ENCODE measurements around the gene KCNK1. TPM values are rescaled to one million over a fixed set of nuclear protein-coding genes. Genes with fewer than 3 reads are reported as not detected.

Gene KCNK1
- total and polyA plus RNA-seq, 2 of the 13 experiments (the other 11 are each of a cell fraction or from before 2014, with no cell fraction given) = not detected

GRCh38 chr1:233673947-233674431 is 60.1 kb downstream of the KCNK1 start:
- in situ Hi-C loops (cut with HindIII; ENCODE audit: extremely low pct_ligation_motif_present, low pct_unique_long_range_greater_than_20kb) = no loop called here
- Histone ChIP-seq H3K4me3 (replicated peaks in 1 of 3; ENCODE audit: insufficient read depth in 1 of 3, low read depth in 2 of 3, low read length in 3 of 3) (no peak overlapping the region), H4K20me1 (ENCODE audit: insufficient read depth, low read length) (no peaks in the 10 kb centered on the region), H3K79me2 (ENCODE audit: insufficient read depth, low read length) (no peaks in the 10 kb centered on the region), H3K36me3 (replicated peaks in 1 of 2; ENCODE audit: control insufficient read depth in 1 of 2, insufficient read depth in 2 of 2, low read length in 2 of 2) (no peaks in the 10 kb centered on the region), H3K4me1 (ENCODE audit: insufficient read depth, low read length) (no peaks in the 10 kb centered on the region; the same call in 1 of the 2 replicates), H3K4me2 (ENCODE audit: low read depth, low read length) (no peak overlapping the region), H3K9me3 (ENCODE audit: low read length) (no peaks in the 10 kb centered on the region), H3K27me3 (ENCODE audit: control insufficient read depth in 1 of 2, insufficient read depth in 2 of 2, low read length in 2 of 2) (no peaks in the 10 kb centered on the region), H3K27ac (ENCODE audit: extremely low read length, insufficient read depth, low read length) (no peak overlapping the region), H3K9ac (ENCODE audit: insufficient read depth, low read depth, low read length) (no peak overlapping the region), H2AFZ (ENCODE audit: low read length) (no peak overlapping the region)
- ATAC-seq (no peak), FAIRE-seq (no peak), DNase-seq (ENCODE audit: low spot score) (no peak)
- CTCF ChIA-PET (ENCODE audit: low intra/inter-chr PET ratio, low total read pairs) = no interaction called here
- intact Hi-C loops (cut with micrococcal nuclease; ENCODE audit: unreplicated experiment) = no loop called here
- 36% methylated on average over 5 of the region's 5 CpGs for whole genome bisulfite sequencing (ENCODE audit: low lambda C conversion rate)
- BruUV-seq (replicated peaks) = no TSS peak
- POLR2A ChIA-PET = no interaction called here
- no peak for TF ChIP-seq SNAPC2 (CRISPR knock-in tag; IDR thresholded peaks at IDR 0.05)
- TF ChIP-seq MXI1 (IDR thresholded peaks at IDR 0.05; ENCODE audit: borderline replicate concordance, low read depth, low read length) = no peak
- TF ChIP-seq THAP8 (CRISPR knock-in tag; IDR thresholded peaks at IDR 0.05; ENCODE audit: borderline replicate concordance) = no peak
- no peak for TF ChIP-seq ETS1 (CRISPR knock-in tag; IDR thresholded peaks at IDR 0.05)
- TF ChIP-seq NFIB (CRISPR knock-in tag; IDR thresholded peaks at IDR 0.05; ENCODE audit: borderline replicate concordance) = no peak
- no peak for TF ChIP-seq ETV6 (CRISPR knock-in tag; conservative IDR thresholded peaks at IDR 0.05)
- no peak for TF ChIP-seq REST (IDR thresholded peaks at IDR 0.05; ENCODE audit: borderline replicate concordance in 1 of 2, low read depth in 1 of 2, low read length in 2 of 2)
- no peak for TF ChIP-seq PHF21A (CRISPR knock-in tag; IDR thresholded peaks at IDR 0.05)
- no peak for TF ChIP-seq GPBP1L1 (CRISPR knock-in tag; IDR thresholded peaks at IDR 0.05)
- no peak for TF ChIP-seq ATF7 (IDR thresholded peaks at IDR 0.05)
- no peak for TF ChIP-seq ATF7 (CRISPR knock-in tag; IDR thresholded peaks at IDR 0.05)
- no peak for TF ChIP-seq REL (CRISPR knock-in tag; conservative IDR thresholded peaks at IDR 0.05)
- no peak for TF ChIP-seq CEBPG (CRISPR knock-in tag; IDR thresholded peaks at IDR 0.05)
- TF ChIP-seq ZNF205 (CRISPR knock-in tag; IDR thresholded peaks at IDR 0.05) = no peak
- TF ChIP-seq ZNF512B (CRISPR knock-in tag; IDR thresholded peaks at IDR 0.05; ENCODE audit: borderline replicate concordance) = no peak
- TF ChIP-seq ZNF652 (CRISPR knock-in tag; IDR thresholded peaks at IDR 0.05; ENCODE audit: borderline replicate concordance, low read depth) = no peak
- no peak for TF ChIP-seq TOPORS (CRISPR knock-in tag; IDR thresholded peaks at IDR 0.05)
